ENCODE results near the gene JAKMIP2. TPM values are rescaled to one million over a fixed set of nuclear protein-coding genes. Genes with fewer than 3 reads are reported as not detected.

The JAKMIP2 gene
- total RNA-seq, 1 donor from 2014 or later: 6.0 TPM

DNA sequence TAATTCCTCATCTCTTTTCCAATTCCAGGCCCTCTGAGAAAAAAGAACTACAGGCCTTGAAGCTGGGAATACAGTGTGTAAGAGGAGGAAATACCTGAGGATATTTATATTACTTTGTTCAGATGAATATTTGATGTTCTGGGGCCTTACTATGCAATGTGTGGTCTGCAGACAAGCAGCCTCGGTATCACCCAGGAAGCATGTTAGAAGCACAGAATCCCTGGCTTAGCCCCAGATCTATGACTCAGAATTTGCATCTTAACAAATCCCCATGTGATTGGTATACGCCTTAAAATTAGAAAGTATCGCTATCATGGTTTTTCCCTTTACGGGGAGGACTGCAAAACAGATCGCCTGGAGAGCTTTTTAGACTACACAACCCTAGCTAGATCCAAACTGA, 121.0 kb downstream of the JAKMIP2 start:
- H3K27ac Mint-ChIP-seq: no peak overlapping the region
- TF ChIP-seq, protein P1, sequence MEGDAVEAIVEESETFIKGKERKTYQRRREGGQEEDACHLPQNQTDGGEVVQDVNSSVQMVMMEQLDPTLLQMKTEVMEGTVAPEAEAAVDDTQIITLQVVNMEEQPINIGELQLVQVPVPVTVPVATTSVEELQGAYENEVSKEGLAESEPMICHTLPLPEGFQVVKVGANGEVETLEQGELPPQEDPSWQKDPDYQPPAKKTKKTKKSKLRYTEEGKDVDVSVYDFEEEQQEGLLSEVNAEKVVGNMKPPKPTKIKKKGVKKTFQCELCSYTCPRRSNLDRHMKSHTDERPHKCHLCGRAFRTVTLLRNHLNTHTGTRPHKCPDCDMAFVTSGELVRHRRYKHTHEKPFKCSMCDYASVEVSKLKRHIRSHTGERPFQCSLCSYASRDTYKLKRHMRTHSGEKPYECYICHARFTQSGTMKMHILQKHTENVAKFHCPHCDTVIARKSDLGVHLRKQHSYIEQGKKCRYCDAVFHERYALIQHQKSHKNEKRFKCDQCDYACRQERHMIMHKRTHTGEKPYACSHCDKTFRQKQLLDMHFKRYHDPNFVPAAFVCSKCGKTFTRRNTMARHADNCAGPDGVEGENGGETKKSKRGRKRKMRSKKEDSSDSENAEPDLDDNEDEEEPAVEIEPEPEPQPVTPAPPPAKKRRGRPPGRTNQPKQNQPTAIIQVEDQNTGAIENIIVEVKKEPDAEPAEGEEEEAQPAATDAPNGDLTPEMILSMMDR (IDR thresholded peaks at IDR 0.05; ENCODE audit: unreplicated experiment): no peak

DNA sequence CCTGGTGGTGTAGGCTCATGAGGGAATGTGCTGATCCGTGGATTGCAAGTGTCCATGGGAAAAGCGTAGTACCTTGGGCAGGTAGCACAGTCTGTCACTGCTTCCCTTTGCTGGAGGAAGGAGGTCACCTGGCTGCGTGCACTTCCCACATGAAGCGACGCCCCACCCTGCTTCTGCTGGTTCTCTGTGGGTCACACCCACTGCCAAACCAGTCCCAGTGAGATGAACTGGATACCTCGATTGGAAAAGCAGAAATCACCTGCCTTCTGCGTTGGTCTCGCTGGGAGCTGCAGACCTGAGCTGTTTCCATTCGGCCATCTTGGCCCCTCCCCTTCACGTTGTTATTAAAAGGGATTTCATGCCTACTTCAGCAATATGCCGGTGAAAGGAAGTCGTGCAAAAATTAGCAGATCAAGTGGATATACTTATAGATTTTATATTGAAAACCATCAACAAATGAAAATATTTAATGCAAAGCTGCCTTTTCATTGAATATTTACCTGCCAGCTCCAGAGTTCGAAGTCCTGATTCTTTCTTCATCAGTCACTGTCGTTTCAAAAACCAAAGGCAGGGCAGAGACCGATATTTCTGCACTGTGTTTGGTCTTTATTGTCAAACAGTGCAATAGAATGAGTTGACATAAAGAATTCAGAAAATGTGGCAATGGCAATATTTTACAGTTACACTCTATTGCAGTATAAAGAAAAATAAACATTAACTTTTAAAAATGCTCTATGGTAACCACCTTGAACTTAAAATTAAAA, 123.2 kb downstream of the JAKMIP2 start:
- TF ChIP-seq, protein P1 (IDR thresholded peaks at IDR 0.05; ENCODE audit: unreplicated experiment): no peak
- Mint-ChIP-seq H3K9me3 (ENCODE audit: low read depth) (peaks cover 20% of the 10 kb centered on the region), H3K27me3 (peaks cover 15% of the 10 kb centered on the region), H3K27ac (no peak overlapping the region), H3K36me3 (ENCODE audit: insufficient read depth) (peaks cover 17% of the 10 kb centered on the region), H3K4me3 (ENCODE audit: low read depth) (no peak overlapping the region), H3K4me1 (ENCODE audit: low read depth) (peaks cover 10% of the 10 kb centered on the region)
- DNase-seq (ENCODE audit: low spot score, unreplicated experiment): no peak

More for the DNA sequence above, 121.0 kb downstream of the JAKMIP2 start:
- peaks cover 3% of the 10 kb centered on the region for H3K9me3 Mint-ChIP-seq (ENCODE audit: low read depth)
- peaks cover 22% of the 10 kb centered on the region for H3K27me3 Mint-ChIP-seq
- peaks cover 10% of the 10 kb centered on the region for H3K4me1 Mint-ChIP-seq (ENCODE audit: low read depth)
- no peak for DNase-seq (ENCODE audit: low spot score, unreplicated experiment)
- no peak overlapping the region for H3K4me3 Mint-ChIP-seq (ENCODE audit: low read depth)
- peaks cover 11% of the 10 kb centered on the region for H3K36me3 Mint-ChIP-seq (ENCODE audit: insufficient read depth)

DNA sequence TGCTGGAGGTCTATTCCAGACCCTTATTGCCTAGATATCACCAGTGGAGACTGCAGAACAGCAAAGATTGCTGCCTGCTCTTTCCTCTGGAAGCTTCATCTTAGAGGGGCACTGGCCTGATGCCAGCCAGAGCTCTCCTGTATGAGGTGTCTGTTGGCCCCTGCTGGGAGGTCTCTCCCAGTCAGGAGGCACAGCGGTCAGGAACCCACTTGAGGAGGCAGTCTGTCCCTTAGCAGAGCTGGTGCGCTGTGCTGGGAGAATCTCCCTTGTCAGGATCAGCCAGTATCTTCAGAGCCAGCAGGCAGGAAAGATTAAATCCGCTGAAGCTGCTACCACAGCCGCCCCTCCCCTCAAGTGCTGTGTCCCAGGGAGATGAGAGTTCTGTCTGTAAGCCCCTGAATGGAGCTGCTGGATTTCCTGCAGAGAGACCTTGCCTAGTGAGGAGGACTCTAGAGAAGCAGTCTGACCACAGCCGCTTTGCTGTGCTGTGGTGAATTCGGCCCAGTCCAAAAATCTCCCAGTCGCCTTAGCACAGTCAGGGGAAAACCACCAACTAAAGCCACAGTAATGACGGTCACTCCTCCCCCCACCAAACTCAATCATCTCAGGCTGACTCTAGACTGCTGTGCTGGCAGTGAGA, 124.1 kb downstream of the JAKMIP2 start:
- Mint-ChIP-seq H3K9me3 (ENCODE audit: low read depth) (peaks cover 24% of the 10 kb centered on the region), H3K27ac (no peak overlapping the region), H3K36me3 (ENCODE audit: insufficient read depth) (peaks cover 15% of the 10 kb centered on the region), H3K27me3 (peaks cover 11% of the 10 kb centered on the region), H3K4me3 (ENCODE audit: low read depth) (no peak overlapping the region), H3K4me1 (ENCODE audit: low read depth) (peaks cover 10% of the 10 kb centered on the region)
- TF ChIP-seq, protein P1 (IDR thresholded peaks at IDR 0.05; ENCODE audit: unreplicated experiment): no peak
- DNase-seq (ENCODE audit: low spot score, unreplicated experiment): no peak

DNA sequence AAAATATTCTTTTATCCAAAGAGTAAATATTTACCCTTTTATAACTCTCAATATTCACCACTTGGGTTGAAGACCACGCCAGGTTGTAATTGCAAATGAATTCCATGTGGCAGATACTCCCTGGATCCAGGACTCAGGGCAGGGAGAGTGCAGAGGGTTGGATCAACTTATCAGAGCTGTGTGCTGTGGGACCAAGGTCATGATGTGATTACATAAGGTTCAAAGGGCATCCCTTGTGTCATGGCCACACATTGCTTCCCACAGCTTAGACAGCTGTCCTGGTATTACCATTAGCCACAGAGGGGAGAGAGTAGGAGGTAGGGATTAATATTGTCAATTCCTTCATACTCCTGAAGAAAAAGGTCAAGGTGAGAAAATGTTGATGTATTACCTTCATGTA, 133.9 kb downstream of the JAKMIP2 start:
- H3K27ac Mint-ChIP-seq: no peak overlapping the region
- H3K36me3 Mint-ChIP-seq (ENCODE audit: insufficient read depth): peaks cover 1% of the 10 kb centered on the region
- H3K9me3 Mint-ChIP-seq (ENCODE audit: low read depth): peaks cover 5% of the 10 kb centered on the region
- no peaks in the 10 kb centered on the region for H3K27me3 Mint-ChIP-seq
- no peak overlapping the region for H3K4me3 Mint-ChIP-seq (ENCODE audit: low read depth)
- no peak for DNase-seq (ENCODE audit: low spot score, unreplicated experiment)
- TF ChIP-seq, protein P1 (IDR thresholded peaks at IDR 0.05; ENCODE audit: unreplicated experiment): no peak
- peaks cover 17% of the 10 kb centered on the region for H3K4me1 Mint-ChIP-seq (ENCODE audit: low read depth)

DNA sequence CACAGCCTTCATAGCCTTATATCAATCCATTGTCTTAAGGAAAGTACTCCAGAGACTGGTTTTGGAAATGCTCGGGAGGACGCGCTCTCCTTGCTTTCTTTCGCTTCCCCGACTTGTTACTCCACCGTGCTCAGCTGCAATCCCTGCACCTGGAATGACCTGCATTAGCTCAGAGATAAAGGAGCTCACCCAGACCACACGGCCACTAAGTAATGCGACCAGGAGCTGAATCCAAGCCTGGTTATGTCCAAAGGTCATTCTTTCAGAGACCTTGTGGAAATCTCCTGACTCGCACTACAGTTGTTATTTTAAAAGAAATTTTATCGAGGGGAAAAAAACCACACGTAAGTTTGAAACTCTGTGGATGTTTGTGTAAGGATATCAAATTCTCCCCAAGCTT, 137.3 kb downstream of the JAKMIP2 start:
- Mint-ChIP-seq H3K4me1 (ENCODE audit: low read depth) (peaks cover 15% of the 10 kb centered on the region), H3K27me3 (no peaks in the 10 kb centered on the region), H3K36me3 (ENCODE audit: insufficient read depth) (peaks cover 6% of the 10 kb centered on the region), H3K9me3 (ENCODE audit: low read depth) (no peaks in the 10 kb centered on the region), H3K4me3 (ENCODE audit: low read depth) (peak overlapping the region; percentile 38), H3K27ac (peak overlapping the region; percentile 7)
- TF ChIP-seq, protein P1 (IDR thresholded peaks at IDR 0.05; ENCODE audit: unreplicated experiment): no peak
- no peak for DNase-seq (ENCODE audit: low spot score, unreplicated experiment)

Measured in progenitor cell of endocrine pancreas (in vitro differentiated cells).